ENCODE data around the gene NLK. TPM values are rescaled to one million over a fixed set of nuclear protein-coding genes. Genes with fewer than 3 reads are reported as not detected.
"Not testable (repeated sequence)": the region's sequence is repeated elsewhere in the genome, so short reads cannot be mapped to it uniquely, and the experiment has no call there.

The NLK gene
- total RNA-seq, 1 donor from 2014 or later, result 20.2 TPM

GRCh38 chr17:28199115-28199514 is 156.6 kb downstream of the NLK start:
- intact Hi-C loops (cut with DNase I), result no loop called here
- ATAC-seq (ENCODE audit: poor library complexity) (no peak), DNase-seq (no peak)

GRCh38 chr17:28199728-28200127 is 157.3 kb downstream of the NLK start:
- ATAC-seq (ENCODE audit: poor library complexity), result no peak
- no peak for DNase-seq
- intact Hi-C loops (cut with DNase I), result no loop called here

GRCh38 chr17:28201315-28201714 is 158.8 kb downstream of the NLK start:
- intact Hi-C loops (cut with DNase I), result no loop called here
- DNase-seq (no peak), ATAC-seq (ENCODE audit: poor library complexity) (no peak)

GRCh38 chr17:28204244-28204643 is 161.8 kb downstream of the NLK start:
- ATAC-seq (ENCODE audit: poor library complexity), result no peak
- intact Hi-C loops (cut with DNase I), result no loop called here
- DNase-seq, result no peak

GRCh38 chr17:28204751-28205150 is 162.3 kb downstream of the NLK start:
- intact Hi-C loops (cut with DNase I), result no loop called here
- ATAC-seq (ENCODE audit: poor library complexity) (no peak), DNase-seq (no peak)

GRCh38 chr17:28206292-28206691 is 163.8 kb downstream of the NLK start:
- DNase-seq (no peak), ATAC-seq (ENCODE audit: poor library complexity) (no peak)
- intact Hi-C loops (cut with DNase I), result no loop called here

GRCh38 chr17:28211811-28212210 is 169.3 kb downstream of the NLK start:
- DNase-seq, result no peak
- intact Hi-C loops (cut with DNase I), result no loop called here
- no peak for ATAC-seq (ENCODE audit: poor library complexity)

GRCh38 chr17:28213578-28213977 is 171.1 kb downstream of the NLK start:
- intact Hi-C loops (cut with DNase I); ATAC-seq (ENCODE audit: poor library complexity); DNase-seq: not testable (repeated sequence)

GRCh38 chr17:28216052-28216451 is 173.6 kb downstream of the NLK start:
- no peak for DNase-seq
- intact Hi-C loops (cut with DNase I), result no loop called here
- ATAC-seq (ENCODE audit: poor library complexity), result no peak

GRCh38 chr17:28216528-28216927 is 174.1 kb downstream of the NLK start:
- intact Hi-C loops (cut with DNase I), result no loop called here
- DNase-seq, result no peak
- ATAC-seq (ENCODE audit: poor library complexity), result no peak

GRCh38 chr17:28219771-28220170 is 177.3 kb downstream of the NLK start:
- no peak for ATAC-seq (ENCODE audit: poor library complexity)
- intact Hi-C loops (cut with DNase I), result no loop called here
- no peak for DNase-seq

- no peak for ATAC-seq (ENCODE audit: poor library complexity)
- DNase-seq, result no peak
- intact Hi-C loops (cut with DNase I), result no loop called here
Observed at GRCh38 chr17:28221751-28222414, 179.4 kb downstream of the NLK start.

GRCh38 chr17:28225271-28225670 is 182.8 kb downstream of the NLK start:
- DNase-seq, result peak; percentile 46
- intact Hi-C loops (cut with DNase I), result no loop called here
- ATAC-seq (ENCODE audit: poor library complexity), result peak; percentile 62

GRCh38 chr17:28225867-28226266 is 183.4 kb downstream of the NLK start:
- DNase-seq (no peak), ATAC-seq (ENCODE audit: poor library complexity) (no peak)
- intact Hi-C loops (cut with DNase I), result no loop called here

- no peak for ATAC-seq (ENCODE audit: poor library complexity)
- intact Hi-C loops (cut with DNase I), result no loop called here
- DNase-seq, result no peak
Observed at GRCh38 chr17:28226563-28227315, 184.3 kb downstream of the NLK start.

GRCh38 chr17:28227316-28228108 is 185.0 kb downstream of the NLK start:
- intact Hi-C loops (cut with DNase I), result no loop called here
- peak; percentile 50 for DNase-seq
- peak; percentile 66 for ATAC-seq (ENCODE audit: poor library complexity)

- ATAC-seq (ENCODE audit: poor library complexity), result peak; percentile 18
- intact Hi-C loops (cut with DNase I), result no loop called here
- DNase-seq, result no peak
Observed at GRCh38 chr17:28228109-28228840, 185.8 kb downstream of the NLK start.

- intact Hi-C loops (cut with DNase I), result no loop called here
- DNase-seq (no peak), ATAC-seq (ENCODE audit: poor library complexity) (no peak)
Observed at GRCh38 chr17:28228986-28229729, 186.7 kb downstream of the NLK start.
